K562 (cell line): ENCODE results near the gene MAP3K4.

Source experiments
- KLF1 ChIP-seq: fragments of 450-650 bp; IDR thresholded peaks from 2 replicates; pipeline ENCODE4 v1.6.1; 2016; ENCODE audit warnings: missing genetic modification characterization, missing compliant biosample characterization
- PYGO2 ChIP-seq: fragments of 450-650 bp; IDR thresholded peaks from 2 replicates; pipeline ENCODE4 v1.6.1; 2016; ENCODE audit warnings: mild to moderate bottlenecking, missing genetic modification characterization, moderate library complexity, missing compliant biosample characterization

- TF ChIP-seq KLF1, result no peak
- no peak for TF ChIP-seq PYGO2 (tag)
Observed at GRCh38 chr6:161023316-161023715, 31.7 kb downstream of the MAP3K4 start.
